Nucleus accumbens (tissue), 56 donors: ENCODE measurements around the gene ACTR8.

Experiments
- DNase-seq, 56 donors: peaks; one replicate each; lab custom pipeline; 2025; lab: John Stamatoyannopoulos, UW

ACTR8 gene

DNA sequence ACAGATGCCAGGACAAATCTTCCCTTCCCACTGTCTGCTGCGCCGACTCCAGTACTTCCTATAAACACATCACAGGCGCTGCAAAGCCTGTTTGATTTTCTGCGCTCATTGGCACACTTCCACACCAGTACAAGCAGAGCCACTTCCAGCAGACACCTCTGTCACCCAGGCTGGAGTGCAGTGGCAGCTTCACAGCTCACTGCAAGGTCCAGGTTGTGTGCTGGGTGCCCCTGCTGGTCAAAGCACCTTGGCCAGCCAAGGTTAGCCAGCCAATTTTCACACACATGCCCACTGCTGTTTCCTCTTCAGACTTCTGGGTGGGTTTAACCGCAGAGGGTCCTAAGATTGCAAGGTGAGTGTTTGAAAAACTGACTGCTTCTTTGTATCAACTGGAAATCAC is 40.7 kb downstream of the ACTR8 start:
- DNase-seq, result no peak

DNA sequence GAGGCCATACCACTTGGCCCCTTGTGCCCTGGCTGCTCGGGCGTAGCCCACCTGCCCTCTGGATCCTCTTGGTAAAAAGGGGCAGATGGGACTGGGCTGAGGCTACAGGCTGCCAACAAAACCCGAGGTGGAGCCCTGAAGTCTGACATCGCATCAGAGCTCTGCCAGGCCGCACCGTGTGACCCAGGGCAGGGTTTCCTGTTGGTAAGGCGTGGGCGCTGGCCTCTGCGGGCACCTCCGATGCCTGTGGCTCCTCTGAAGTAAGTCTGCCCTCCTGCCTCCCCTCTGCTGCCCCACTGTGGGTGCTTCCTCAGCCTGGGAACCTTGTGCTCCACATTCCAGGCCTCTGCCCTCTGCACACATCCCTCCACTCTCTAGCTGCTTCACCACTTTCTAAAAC is 44.6 kb downstream of the ACTR8 start:
- no peak for DNase-seq

DNA sequence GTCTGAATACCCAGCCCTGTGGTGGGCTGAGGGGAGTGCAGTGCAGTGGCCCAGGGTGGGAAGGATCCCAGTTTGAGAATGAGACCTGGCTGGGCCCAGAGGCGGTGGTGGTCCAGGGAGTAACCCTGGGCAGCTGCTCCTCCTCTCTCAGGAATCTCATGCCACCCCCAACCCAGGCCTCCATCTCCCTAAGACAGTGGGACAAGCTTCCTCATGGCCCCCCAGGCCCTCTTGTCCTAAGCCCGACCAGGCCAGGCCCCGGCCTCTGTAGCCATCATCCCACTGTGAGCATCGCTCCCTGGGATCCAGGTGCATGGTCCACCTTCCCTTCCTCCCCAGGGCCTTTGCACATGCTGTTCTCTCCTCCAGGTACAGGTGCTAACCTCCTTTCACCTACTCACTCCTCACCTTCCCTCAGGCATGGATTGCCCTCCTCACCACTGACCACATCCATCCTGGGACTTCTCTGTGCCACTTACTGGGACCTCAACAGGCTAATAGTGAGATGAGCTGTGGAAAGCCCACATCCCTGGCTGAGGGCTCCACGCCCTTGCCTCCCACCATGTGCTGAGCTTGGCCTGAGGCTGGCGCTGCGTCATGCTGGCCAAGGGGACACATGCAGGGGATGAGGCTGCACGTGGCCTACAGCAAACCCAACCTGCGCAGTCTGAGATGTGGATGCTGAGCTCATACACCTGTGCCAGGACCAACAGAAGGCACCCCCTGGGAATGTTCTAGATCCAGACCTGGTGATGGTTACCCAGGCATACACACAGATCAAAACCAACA is 45.7 kb downstream of the ACTR8 start:
- no peak for DNase-seq

DNA sequence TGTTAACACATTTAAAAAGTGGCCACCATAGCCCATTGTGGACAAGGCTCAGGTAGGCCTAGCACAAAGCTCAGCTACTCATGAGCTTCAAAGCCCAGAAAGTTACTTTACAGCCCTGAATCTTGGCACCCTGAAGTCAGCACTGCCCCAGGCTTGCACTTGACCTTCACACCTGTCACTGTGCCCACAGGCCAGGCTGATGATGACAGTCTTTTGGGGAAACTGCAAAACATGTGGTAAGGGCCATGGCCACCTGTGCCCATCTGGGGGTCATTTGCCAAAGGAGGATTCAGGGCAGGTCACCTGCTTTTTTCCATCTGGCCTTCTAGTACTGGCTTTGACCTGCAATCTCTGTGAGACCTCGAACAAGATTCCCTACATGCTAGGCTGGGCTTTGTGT is 46.7 kb downstream of the ACTR8 start:
- DNase-seq, result no peak

DNA sequence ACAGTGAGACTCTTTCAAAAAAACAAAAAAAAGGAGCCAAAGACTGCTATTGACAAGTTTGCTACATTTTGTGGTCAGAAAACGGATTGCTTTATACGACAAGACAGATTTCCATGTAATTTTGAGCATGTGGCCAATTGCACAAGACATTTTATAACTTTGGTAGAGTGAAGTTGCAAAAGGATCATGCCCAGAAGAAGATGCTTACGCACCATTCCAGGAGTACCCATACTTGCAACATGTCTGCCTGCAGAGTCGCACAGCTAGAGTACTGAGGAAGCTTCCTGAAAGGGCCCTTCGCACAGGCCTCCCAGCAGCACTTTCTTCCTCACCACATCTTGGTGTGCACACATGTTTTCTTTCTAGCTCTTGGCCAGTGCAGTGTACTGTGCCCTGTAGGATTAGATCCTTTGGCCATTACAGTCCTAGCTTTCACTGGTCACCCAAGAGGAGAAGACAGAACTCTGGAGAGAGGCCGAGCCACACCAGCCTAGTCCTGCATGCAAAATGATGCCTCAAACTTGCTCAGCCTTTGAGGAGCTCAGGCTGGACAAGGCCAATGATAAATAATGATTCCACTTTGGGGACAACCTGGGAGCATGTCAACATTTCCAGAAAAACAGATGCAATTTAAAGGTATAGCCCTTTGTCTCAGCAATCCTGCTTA is 47.4 kb downstream of the ACTR8 start:
- DNase-seq, result no peak

DNA sequence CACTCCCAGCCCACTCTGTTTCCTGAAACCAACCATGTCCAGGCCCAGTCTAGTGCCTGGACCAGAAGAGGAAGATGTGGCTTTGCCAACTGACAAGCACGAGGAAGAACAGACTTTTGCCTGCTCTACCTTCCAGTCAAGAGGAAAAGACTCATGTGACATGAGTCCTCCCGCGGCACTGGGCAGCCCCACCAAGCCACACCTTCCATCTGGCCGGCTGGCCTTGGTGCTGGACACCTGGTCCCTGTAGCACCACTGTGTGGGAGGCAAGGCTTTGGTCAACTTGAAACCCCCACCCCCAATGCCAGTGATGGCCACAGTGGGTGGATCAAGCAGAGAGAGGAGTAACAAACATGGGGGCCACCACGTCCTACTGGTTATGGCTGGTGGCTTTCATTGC is 48.3 kb downstream of the ACTR8 start:
- DNase-seq, result no peak

DNA sequence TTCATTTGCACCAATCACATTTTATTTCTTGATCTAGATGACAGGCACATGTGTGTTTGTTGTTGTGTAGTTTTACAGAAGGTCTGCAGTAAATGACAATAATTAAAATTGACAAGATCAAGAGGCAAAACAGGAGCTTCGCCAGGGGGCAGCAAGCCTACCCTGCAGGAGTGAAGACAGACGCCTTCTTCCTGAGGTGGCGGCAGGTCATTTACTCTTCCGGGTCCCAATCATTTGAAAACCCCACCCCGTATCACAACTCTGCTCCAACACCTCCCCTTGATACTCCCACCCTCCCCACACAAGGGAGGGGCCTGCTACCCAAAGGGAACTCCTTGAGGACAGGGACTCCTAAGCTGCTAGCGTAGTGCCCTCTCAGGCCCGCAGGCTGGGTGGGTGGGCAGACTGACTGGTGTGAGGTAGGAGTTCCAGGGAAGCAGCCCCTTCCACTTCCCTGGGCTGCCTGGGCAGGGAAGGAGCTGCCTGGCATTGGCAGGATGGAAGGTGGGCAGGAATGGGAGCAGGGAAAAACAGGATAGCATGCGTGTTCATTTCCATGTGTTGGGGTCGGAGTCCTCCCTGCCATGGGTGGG is 48.8 kb downstream of the ACTR8 start:
- DNase-seq, result no peak

DNA sequence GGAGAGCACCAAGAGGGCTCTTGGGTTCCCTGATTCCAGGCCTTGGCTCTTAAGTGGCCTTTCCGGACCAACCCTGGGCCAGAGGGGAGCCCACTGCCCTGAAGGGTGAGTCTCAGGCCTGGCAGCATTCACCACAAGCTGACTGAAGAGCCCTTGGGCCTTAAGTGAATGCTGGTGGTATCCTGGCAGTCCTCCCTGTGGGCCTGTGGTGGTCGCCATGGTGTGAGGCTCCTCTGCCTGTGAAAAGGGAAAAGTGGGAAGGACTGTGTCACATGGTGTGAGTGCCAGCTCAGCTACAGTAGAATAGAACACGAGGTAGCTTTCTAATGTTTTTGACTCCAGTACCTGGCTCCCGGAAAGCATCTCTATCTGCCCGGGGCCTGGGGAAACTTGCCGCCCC is 51.0 kb downstream of the ACTR8 start:
- DNase-seq, result no peak

DNA sequence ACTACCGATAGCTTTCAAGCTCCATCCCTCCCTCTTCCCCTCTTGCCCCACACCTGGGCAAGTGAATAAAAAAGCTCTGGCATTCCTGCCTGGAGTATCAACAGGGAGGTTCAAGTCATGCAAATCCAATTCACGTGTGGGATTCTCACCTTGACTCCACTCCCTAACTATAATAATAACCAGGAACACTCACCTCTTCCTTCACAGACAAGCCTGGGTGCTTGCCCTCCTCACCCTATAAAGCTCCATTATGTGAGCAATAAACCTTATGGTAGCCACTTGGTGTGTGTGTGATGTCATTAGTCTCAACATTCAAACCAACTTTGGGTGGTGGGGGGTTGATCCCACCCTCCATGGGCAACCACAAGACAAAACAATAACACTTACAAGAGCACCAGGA is 52.3 kb downstream of the ACTR8 start:
- no peak for DNase-seq

DNA sequence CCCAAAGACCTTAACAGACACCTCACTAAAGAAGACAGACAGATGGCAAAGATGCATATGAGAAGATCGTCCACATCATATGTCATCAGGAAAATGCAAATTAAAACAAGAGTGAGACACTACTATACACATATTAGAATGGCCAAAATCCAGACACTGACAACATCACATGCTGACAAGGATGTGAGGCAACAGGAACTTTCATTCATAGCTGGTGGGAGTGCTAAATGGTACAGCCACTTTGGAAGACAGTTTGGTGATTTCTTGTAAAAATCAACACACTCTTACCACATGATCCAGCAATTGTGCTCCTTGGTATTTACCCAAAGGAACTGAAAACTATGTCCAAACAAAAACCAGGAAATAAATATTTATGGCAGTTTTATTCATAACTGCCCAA is 53.4 kb downstream of the ACTR8 start:
- no peak for DNase-seq

DNA sequence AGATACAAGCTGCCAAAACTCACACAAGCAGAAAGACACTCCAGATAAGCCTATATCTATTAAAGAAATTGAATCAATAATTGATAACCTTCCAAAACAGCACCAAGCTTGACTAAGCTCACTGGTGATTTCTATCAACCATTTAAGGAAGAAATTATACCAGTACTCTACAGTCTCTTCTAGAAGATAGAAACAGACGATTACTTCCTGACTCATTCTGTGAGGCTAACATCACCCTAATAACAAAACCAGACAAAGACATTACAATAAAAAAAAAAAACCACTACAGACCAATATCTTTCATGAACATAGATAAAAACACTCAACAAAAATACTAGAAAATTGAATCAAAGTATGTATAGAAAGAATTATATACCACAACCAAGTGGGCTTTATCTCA is 55.9 kb downstream of the ACTR8 start:
- DNase-seq, result no peak

DNA sequence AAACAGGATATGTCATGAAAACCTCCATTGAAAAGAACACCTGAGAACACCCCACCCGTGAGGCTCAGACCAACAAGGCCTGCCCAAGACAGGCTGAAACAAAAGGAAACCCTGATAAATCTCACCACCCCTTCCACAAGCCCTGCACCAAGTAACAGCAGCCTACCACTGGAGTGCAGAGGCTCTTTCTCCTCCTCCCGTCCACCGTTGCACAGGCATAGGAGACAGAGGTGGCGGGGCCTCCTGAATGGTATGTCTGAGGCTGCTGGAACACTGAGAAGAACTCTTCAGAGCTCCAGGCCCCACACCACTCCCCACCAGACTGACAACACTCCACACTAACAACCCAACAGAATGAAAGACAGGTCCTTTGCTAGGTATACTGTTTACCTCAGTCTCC is 57.2 kb downstream of the ACTR8 start:
- DNase-seq, result no peak

DNA sequence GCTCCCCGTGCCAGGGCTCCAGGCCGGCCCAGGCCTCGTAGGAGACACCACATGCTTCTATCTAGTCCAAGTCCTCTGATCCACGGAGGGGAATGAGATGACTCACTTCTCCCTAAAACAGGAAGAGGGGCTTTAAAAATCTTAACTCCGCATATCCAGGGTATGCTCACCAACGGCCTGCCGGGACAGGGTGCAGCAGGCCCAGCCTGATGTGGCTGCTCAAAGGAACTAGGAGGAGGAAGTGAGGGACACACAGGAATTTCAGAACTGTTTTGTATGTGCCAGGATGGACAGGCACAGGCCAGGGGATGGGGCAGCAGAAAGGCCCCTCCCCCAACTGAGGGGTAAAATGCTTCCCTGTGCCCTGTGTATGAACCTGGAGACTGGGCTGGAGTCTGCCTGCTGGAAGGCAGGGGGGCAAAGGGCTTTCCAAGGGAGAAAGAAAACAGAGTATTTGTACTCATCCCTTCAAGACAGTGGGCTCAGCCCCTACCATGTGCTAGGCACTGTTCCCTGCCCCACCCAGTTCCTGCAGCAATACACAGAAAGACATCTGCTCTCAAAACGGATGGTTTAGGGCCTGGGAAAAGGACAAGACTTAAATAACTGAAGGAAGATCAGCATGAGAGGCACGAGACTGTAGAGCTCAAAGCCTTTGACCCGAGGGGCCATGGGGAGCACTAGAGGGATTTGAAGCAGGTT is 57.8 kb downstream of the ACTR8 start:
- DNase-seq, result no peak

DNA sequence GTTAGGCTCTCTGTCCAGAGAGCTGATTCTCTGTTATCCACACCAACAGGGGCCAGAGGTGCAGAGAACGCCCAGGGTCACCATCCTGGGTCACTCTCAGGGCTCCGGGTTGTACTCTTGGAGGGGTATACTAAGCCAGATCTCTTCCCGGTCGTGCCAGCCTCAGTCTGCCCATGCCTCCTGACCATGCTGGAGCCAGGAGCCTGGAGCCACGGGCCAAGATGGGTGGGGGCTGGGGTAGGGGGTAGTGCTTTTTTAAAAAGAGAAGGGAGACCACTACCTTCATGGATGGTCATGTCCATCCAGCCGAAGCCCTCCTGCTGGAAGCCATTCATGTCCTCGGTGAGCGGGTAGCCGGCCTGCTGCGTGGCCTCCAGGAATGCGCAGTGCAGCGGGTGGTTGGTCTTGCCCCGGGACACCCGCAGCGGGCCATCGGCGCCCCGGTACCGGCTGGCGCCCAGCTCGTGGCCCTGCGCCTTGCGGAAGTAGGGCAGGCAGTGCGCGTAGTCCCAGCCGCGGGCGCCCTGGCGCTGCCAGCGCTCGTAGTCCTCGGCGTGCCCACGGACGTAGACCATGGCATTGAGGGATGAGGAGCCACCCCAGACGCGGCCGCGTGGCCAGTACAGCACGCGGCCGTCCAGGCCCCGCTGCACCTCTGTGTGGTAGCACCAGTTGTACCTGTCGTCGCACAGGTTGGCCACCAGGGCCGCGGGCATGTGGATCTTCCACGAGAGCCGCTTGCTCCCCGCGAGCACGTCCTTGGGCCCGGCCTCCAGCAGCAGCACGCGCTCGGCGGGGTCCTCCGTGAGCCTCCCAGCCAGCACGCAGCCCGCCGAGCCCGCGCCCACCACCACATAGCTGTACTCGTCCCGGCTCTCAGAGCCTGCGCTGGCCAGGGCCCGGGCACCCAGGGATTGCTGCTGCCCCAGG is 58.7 kb downstream of the ACTR8 start:
- no peak for DNase-seq

DNA sequence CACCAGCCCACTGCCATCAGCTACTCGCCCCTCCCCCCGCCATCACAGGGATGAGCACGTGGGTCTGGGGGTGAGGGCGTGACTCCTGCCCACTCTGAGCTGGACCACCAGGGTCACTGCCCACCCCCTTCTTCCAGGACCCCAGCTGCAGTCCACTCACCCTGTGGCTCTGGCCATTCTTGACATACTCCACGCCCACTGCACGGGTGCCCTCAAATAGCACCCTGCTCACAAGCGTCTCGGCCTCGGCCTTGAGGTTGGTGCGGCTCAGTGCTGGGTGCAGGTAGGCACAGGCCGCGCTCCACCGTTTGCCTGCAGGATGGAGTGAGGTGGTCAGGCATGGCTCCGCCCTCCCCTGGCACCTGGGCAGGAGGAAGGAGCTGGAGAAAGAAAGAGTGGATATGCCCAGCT is 59.6 kb downstream of the ACTR8 start:
- DNase-seq, result no peak

DNA sequence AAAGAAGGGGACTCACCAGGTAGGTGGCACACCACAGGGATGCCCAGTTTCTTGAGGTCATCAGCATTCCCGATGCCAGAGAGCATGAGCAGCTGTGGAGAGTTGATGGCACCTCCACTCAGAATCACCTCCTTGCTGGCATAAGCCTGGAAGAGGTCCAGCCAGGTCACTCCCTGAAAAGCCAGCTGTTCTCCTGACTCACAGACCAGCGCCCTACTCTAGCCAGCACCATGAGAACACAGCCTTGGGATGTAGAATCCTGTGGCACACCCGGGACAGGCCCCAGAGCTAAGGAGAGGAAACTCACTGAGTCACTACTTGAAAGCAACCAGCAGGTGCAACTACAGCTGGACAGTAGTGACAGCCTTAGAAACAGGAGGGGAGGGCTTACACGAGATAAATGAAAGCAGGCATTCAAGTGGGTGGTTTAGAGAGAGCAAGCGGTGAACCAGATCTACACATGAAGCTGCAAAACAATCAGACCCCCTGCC is 60.3 kb downstream of the ACTR8 start:
- no peak for DNase-seq

DNA sequence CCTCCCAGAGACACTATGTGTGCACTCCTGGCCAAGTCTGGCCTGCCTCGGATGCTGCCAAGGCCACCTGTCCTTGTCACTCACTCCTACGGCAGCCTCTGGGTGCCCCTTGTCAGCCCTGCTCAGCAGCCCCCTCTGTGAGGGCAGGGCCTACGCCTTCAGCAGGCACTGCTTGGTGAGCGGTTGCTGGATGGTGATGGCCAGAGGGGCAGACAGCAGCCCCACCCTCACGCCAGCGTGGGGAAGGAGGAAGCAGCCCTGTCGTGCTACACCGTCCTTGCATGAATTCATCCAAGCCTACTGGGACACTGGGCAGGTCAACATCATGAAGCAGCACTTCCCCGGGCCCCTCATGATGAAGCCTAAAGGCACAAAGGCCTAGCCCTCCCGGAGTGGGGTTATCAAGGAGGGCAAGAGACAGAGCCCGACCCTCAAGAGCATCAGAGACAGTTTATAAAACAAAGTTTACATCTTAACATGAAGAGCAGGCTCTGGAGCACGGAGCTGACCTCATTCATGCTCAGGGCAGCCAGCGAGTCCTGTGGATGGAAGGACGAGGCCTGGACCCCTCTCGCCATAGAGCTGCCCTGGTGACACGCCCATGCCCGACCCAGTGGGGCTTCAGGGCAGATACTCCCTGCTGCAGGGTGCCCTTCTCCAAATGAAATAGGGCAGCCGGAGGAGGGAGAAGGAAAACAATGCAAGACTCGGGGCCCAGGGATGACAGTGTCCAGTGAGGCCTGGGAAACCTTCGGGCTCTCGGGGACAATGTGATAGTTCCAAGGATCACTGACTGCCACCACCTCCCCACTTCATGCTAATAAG is 61.0 kb downstream of the ACTR8 start:
- no peak for DNase-seq

DNA sequence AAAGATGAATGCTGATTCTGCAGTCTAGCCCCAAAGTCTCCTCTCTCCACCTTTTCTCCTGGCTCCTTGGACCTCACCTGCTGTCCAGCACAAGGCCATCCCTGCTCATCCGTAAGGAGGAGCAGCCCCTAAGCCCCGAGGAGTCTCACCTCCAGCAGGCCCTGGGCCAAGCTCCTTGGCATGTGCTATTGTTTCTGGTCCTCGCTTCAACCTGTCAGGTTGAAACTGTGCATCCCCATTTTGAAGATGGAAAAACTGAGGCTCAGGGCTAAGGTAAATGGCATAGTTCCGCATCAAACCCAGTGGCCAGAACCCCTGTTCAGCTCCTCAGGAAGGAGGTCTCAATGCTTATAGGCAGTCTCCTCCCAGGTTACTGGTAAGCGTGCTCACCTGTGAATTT is 61.9 kb downstream of the ACTR8 start:
- no peak for DNase-seq

DNA sequence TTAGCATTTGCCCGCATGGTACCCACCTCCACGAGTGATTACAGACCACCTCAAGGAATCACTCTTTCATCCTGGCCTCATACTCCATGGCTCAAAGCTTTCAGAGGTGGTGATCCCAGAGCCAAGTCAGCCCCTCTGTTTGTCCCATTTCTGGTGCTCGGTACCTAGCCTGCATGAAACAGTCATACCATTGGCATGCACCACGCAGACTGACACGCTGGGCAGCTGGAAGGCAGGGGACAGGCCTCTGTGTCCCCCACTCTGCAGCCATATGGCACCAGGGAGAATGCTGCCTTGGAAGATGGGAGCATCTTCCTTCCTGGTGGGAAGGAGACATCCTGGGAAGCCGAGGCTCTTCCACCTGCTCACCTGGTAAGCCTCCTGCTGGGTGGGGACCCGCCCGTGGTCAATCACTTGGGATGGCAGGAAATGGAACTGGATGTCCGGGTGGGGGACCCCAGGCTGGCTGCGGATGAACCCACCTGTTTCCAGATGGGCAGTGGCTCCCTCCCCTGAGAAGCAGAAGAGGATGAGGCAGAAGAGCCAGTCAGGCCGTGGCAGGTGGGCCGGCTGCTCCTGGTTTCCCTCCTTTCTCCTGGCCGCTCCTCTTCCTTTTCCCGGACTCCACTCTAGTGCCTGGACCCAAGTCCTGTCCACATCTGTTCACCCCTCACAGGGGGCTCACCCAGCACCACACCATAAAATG is 62.6 kb downstream of the ACTR8 start:
- DNase-seq, result no peak
